ENCODE measurements around the gene GABRD.

The GABRD gene

GRCh38 chr1:1985375-1986050 lies 33.6 kb upstream of the GABRD start:
- DNase-seq (ENCODE audit: low read depth in 2 of 2): no peak

DNA sequence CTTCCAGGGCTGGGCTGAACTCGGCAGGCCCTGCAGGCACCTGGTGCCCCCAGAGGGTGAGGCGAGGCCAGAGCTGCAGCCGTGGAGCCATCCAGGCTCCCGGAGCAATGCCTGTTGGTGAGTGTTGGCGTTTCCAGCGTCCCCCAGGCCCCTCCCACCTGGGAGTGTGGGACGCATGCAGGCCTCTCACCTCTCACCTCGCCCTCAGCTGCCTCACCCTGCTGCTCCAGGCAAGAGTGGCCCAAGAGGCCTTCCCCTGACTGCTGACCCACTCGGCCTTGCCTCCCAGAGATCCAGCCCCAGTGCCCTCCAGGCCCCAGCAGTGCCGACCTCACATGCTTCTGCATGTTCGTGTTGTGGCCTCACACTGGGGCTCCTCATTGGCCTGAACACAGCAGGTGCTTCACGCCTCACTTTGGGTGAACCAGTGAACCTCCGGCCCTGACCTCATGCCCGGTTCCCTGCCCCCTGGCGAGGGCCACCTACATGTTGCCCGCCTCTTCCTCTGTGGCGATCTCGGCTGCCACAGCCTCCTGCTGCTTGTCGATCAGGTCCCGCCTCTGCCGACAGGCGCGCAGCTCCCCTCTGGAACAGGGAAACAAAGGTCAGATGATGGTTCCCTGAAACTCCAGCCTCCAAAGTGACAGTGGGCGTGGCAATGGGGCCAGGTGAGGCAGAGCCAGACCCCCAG lies 32.5 kb upstream of the GABRD start:
- DNase-seq (ENCODE audit: low read depth in 2 of 2): no peak

DNA sequence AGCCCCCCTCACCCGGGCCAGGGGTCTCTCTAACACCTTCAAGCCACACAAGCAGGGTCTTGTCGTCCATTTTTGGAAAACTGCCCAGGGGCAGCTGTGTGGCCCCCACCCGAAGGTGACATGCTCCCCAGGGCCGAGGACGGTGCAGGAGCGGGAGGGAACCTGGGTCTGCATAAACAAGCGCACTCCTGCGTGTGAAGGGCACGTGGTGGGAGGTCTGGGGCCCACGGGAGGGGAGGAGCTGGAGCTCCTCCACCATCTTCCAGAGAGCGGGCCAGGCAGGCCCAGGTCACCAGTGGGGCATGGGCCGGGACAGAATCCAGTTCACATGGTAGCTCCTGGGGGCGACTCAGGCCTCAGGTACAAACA lies 32.0 kb upstream of the GABRD start:
- DNase-seq (ENCODE audit: low read depth in 2 of 2): no peak

GRCh38 chr1:1988061-1988945 lies 30.8 kb upstream of the GABRD start:
- no peak for DNase-seq (ENCODE audit: low read depth in 2 of 2)

GRCh38 chr1:1989102-1989542 lies 30.0 kb upstream of the GABRD start:
- DNase-seq (ENCODE audit: low read depth in 2 of 2): no peak

DNA sequence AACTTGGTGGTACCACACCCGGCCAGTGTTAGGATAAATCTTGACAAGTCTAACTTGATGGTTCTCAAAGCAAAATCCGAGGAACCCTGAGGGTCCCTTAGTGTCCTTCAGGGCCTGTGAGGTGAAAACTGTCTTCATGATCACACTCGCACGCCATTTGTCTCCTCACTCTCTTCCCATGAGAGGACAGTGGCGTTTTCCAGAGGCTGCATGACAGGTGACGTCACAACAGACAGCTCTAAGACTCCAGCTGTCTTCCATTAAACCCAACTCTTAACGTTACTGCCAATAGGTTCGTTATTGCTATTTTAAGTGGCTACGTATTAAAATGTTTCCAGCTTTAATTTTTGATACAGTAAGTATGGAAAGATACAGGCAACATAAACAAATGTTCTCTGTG lies 29.4 kb upstream of the GABRD start:
- no peak for DNase-seq (ENCODE audit: low read depth in 2 of 2)

GRCh38 chr1:1990222-1990621 lies 28.9 kb upstream of the GABRD start:
- DNase-seq (ENCODE audit: low read depth in 2 of 2): no peak

DNA sequence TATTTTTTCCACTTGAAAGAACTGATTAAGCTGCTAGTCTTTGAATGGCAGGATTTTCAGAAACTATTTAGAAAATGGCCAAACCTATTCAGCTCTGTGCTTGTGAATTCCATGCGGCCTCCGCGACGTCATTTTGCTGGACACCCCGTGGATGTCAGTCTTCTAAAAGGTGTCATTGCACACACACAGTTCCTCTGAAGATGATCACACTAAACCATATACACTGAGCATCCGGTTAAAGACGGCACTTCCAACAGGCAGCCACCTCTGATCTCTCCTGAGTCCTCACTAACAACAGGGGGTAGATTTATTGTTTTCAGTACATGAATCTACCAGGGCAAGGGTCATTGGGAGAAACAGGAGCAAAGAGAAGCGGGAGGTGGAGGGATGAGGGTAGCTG lies 24.6 kb upstream of the GABRD start:
- no peak for DNase-seq (ENCODE audit: low read depth in 2 of 2)

- DNase-seq (ENCODE audit: low read depth in 2 of 2): no peak
Measured at GRCh38 chr1:1996207-1996651, 22.9 kb upstream of the GABRD start.

DNA sequence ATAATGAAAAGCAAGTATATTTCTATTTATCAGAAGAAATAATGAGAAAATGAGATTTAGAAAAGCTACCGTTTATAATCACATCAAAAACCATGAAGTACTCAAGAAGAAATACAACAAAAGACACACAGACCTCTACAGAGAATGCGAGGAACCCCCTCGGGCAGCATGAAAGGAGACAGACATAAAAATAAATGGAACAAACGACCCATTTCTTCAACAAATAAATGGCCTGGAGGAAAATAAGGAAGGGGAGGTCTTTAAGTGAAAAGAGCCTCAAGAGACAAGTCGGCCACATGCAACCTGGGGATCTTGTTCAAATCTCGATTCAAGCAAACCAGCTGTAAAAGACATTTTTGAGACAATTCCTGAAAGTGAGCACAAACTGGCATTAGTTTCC lies 21.6 kb upstream of the GABRD start:
- no peak for DNase-seq (ENCODE audit: low read depth in 2 of 2)

DNA sequence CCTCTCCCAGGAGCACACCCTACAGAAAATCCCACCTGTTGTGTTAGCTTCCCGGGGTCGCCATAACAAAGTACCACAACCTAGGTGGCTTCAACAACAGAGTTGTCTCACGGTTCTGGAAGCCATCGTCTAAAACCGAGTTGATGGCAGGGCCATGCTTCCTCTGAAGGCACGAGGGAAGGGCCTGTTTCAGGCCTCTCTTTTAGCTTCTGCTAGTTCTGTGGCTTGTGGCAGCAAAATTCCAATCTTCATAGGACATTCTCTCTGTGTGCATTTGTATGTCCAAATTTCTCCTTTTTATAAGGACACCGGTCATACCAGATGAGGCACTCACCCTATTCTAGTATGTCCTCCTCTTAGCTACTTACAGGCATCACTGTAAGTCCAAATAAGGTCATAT lies 18.7 kb upstream of the GABRD start:
- no peak for DNase-seq (ENCODE audit: low read depth in 2 of 2)

DNA sequence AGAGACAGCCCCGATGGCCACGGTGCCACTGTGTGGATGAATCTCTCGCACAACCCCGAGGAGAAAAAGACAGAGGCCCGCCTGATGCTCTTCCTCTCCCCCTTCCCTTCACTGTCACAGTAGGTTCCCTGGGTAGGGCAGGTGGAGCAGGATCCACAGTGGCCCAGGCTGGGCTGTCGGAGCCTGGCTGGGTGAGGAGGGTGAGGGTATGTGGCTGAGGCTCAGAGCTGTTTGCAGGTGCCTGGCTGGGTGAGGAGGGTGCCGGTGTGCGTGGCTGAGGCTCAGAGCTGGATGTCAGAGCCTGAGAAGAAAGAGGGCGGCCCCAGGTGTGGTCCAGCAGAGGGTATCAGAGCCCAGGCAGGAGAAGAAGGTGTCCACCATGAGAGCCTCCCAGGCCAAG lies 18.3 kb upstream of the GABRD start:
- DNase-seq (ENCODE audit: low read depth in 2 of 2): no peak

DNA sequence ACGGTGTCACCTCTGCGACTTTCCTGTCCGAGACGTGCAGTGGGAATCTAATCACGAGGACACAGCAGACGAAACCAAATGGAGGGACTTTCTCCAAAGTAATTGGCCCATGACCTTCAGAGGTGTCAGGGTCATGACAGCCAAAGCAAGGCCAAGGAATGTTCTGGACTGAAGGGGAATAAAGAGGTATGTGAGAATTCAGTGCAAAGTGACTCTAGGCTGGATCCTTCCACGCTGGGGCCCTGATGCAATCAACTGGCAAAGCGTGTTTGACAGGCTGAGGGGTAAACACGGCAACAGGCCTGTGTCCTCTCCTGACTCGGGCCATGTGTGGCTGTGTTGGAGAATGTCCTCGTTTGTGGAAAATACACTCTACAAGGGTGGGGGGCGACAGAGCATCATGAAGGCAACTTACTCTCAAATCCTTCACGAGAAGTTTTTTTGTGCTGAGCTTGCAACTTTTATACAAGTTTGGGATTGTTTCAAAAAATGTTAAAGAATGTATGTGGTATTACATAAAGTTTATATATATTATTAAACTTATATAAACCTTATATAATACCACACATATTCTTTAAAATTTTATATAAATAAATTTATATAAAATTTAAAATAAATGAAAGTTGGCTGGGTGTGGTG lies 17.3 kb upstream of the GABRD start:
- no peak for DNase-seq (ENCODE audit: low read depth in 2 of 2)

DNA sequence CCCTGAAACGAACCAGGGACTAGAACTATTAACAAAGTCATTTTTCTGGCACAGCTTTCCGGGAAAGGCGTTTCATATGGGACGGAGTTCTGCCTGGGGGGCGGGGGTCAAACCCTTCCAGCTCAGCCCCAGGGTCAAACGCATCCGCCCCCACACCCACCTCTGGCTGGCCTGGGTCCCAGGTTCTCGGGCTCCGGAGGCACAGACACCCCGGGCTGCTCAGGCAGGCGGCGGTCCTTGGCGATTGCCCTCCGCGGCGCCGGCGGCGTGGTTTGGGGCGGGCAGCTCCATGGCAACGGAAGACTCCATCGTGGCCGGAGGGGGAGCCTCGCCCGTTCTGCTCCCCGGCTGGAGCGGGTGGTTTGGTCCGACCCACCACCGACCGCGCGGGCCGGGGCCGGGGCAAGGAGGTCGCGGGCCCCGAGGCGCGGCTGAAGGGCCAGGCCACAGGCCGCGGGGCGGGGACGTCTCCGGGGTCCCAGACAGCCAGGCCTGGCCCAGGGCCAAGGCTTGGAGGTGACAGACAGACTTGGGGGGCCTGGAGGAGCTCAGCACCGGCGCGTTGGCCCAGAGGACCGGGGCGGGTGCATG lies 15.5 kb upstream of the GABRD start, which contains the start of gene CFAP74:
TSS of gene CFAP74 (minus strand) at position 246 of the 591 bp plus-strand sequence. CDS start 12,830 bp downstream, outside the sequence.
- DNase-seq (ENCODE audit: low read depth in 2 of 2): peak in 1 of 2 donors; percentile 13

- no peak for DNase-seq (ENCODE audit: low read depth in 2 of 2)
Measured at GRCh38 chr1:2004856-2005255, 14.3 kb upstream of the GABRD start.

GRCh38 chr1:2009101-2010053 lies 9.8 kb upstream of the GABRD start:
- no peak for DNase-seq (ENCODE audit: low read depth in 2 of 2)

GRCh38 chr1:2014181-2014580 lies 5.0 kb upstream of the GABRD start:
- no peak for DNase-seq (ENCODE audit: low read depth in 2 of 2)

DNA sequence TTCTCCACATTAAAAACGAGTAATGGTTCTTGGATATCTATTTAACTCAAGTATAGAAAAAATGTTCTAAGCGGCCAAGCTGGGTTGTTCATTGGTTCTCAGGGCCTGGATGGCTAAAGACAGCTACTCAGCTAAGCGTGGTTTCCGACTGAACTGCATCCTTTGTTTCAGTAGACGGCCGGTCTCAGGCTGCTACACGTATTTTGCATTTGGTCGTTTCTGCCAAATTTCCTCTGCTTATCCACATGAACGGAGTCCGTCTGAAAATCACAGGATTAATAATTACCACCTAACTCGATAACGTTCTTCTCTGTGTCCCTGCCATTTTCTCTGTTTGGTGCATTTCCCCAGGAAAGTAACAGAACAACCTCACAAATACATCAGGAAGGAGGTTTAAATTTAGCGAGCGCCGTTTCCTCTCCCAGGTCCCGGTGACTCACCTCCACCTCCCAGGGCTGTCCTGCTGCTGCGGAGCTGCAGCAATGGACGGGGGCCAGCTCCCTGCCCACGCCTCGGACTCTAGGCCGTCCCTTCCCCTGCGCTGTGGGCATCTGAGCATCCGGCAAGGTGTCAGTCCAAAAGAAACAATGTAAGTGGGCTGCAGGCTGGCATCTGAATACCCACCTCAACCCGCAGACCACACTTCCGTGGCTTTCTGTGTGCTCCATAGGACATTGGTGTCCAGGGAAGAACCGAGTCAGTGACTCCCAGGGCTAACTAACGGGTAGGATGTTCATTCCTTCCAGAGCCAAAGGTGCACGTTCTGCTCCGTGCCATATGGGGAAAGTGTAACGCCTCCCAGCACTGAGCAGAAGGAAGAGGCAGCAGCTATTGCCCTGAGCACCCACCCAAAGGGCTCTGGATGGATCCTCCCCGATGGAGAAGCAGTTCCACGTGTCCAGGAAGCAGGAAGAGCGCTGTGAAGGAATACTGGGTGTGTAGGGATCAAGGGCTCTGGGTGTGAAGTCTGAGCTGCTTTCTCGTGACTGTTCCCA lies 4.1 kb upstream of the GABRD start:
- DNase-seq (ENCODE audit: low read depth in 2 of 2): no peak

DNA sequence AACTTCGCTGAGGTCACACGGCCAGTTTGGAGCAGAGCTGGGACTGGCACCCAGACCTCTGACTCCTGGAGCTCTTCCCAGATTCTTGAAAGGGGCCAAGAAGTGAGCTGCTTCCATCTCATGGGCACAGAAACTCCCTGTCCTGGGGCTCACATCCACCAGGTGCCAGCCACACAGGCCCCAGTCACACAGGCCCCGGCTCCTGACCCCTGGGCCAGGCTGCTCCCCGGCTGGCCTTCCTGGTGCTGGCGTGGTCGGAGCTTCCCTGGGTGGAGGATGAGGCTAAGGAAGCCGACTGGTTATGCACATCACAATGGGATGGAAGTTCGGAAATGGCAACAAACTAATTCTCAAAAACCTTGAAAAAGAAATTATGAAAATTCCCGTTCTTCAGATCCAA lies 3.0 kb upstream of the GABRD start:
- DNase-seq (ENCODE audit: low read depth in 2 of 2): no peak

All from stimulated activated CD8-positive, alpha-beta memory T cell treated with anti-CD3 and anti-CD28 coated beads, Interleukin-2, amount 100 ng/mL, for 48 hours (primary cell).